HepG2 (cell line): ENCODE data around the gene ENPP7. TPM values are rescaled to one million over a fixed set of nuclear protein-coding genes. Genes with fewer than 3 reads are reported as not detected.

Source experiments
- ARID2 ChIP-seq: sonication (generic); formaldehyde crosslinking; IDR thresholded peaks from 2 replicates; pipeline ENCODE4 v1.8.1; 2022; ENCODE audit warnings: mild to moderate bottlenecking, missing genetic modification reagents, borderline replicate concordance
- ARID5B ChIP-seq: IDR thresholded peaks from 2 replicates; pipeline ENCODE4 v1.4.0; 2020; ENCODE audit warnings: mild to moderate bottlenecking, missing genetic modification reagents
- CAMTA2 ChIP-seq: sonication (generic); formaldehyde crosslinking; IDR thresholded peaks from 2 replicates; pipeline ENCODE4 v1.4.0; 2020; ENCODE audit warnings: mild to moderate bottlenecking, missing genetic modification reagents, borderline replicate concordance
- FOSL2 ChIP-seq: sonication (generic); formaldehyde crosslinking; IDR thresholded peaks from 2 replicates; pipeline ENCODE4 v1.4.0; 2020; ENCODE audit warnings: missing genetic modification reagents
- FOXC1 ChIP-seq: sonication (generic); formaldehyde crosslinking; IDR thresholded peaks from 2 replicates; pipeline ENCODE4 v1.8.0; 2022; ENCODE audit warnings: mild to moderate bottlenecking, missing genetic modification reagents, borderline replicate concordance
- HMGXB4 ChIP-seq, 2 experiments: sonication (generic) in 1 of 2; formaldehyde crosslinking in 1 of 2; IDR thresholded peaks; 2 replicates each; pipeline versions ENCODE4 v1.4.0 to v1.6.1; 2018 to 2020; ENCODE audit warnings: missing genetic modification reagents in 2 of 2, borderline replicate concordance in 1 of 2, low read depth in 1 of 2, mild to moderate bottlenecking in 1 of 2, missing biosample characterization in 1 of 2
- RARA ChIP-seq: IDR thresholded peaks from 2 replicates; pipeline ENCODE4 v1.6.1; 2016; ENCODE audit warnings: missing genetic modification reagents, missing compliant biosample characterization
- RARG ChIP-seq: sonication (generic); formaldehyde crosslinking; IDR thresholded peaks from 2 replicates; pipeline ENCODE4 v1.4.0; 2020; ENCODE audit warnings: low read depth, mild to moderate bottlenecking, missing genetic modification reagents
- ZNF292 ChIP-seq: sonication (generic); formaldehyde crosslinking; IDR thresholded peaks from 2 replicates; pipeline ENCODE4 v1.8.1; 2022; ENCODE audit warnings: mild to moderate bottlenecking, low read depth, missing genetic modification reagents, borderline replicate concordance
- ZNF850 ChIP-seq: sonication (generic); formaldehyde crosslinking; conservative IDR thresholded peaks from 2 replicates; pipeline ENCODE4 v1.9.0; 2021; ENCODE audit warnings: mild to moderate bottlenecking, missing genetic modification reagents
- polyA plus RNA-seq, 8 experiments: library from polyadenylated mRNA; depleted of rRNA in 3 of 8; stranded (reverse) in 7 of 8; unstranded in 1 of 8; fragments of >200 nt; fragmentation: Illumina TruSeq in 4 of 8; extraction: Trizol in 4 of 8; gene quantifications; 2 replicates each; pipeline versions ENCODE4 v1.2.1 to v1.2.3, GENCODE V29; 2011 to 2016; ENCODE audit warnings: low read depth in 4 of 8, missing spikeins in 1 of 8, mixed read lengths in 1 of 8; ENCODE audit not compliant: insufficient read depth in 1 of 8
- total RNA-seq, 5 experiments: library from RNA; depleted of rRNA; stranded (reverse); fragments of >200 nt; fragmentation: Illumina TruSeq; extraction: Trizol; gene quantifications; 2 replicates each; pipeline ENCODE4 v1.2.3, GENCODE V29; 2016; ENCODE audit warnings: low read depth in 1 of 5
- TF ChIP-seq, protein P1 (sequence below): sonication (generic); formaldehyde crosslinking; IDR thresholded peaks from 2 replicates; pipeline ENCODE4 v1.4.0; 2020; ENCODE audit warnings: missing genetic modification reagents, mild to moderate bottlenecking, borderline replicate concordance
- TF ChIP-seq, protein P2 (sequence below): IDR thresholded peaks from 2 replicates; pipeline ENCODE4 v1.6.1; 2012; ENCODE audit warnings: low read length, improper control_type of control experiment
- TF ChIP-seq, protein P3 (sequence below): sonication (generic); formaldehyde crosslinking; IDR thresholded peaks from 2 replicates; pipeline ENCODE4 v1.5.1; 2020; ENCODE audit warnings: mild to moderate bottlenecking, moderate library complexity, missing genetic modification reagents

The ENPP7 gene
- total and polyA plus RNA-seq, 2 of the 13 experiments (the other 11 are each of a cell fraction or from before 2014, with no cell fraction given), result 1.1 to 2.2 TPM

GRCh38 chr17:79721993-79722671 is 8.6 kb upstream of the ENPP7 start (continued):
- no peak for TF ChIP-seq ARID2 (CRISPR knock-in tag)
- TF ChIP-seq ARID5B (CRISPR knock-in tag), result peak; percentile 64
- TF ChIP-seq FOSL2 (CRISPR knock-in tag), result peak; percentile 39; the same call in 1 of the 2 replicates
- TF ChIP-seq ZNF850 (CRISPR knock-in tag), result no peak
- TF ChIP-seq HMGXB4 (CRISPR knock-in tag; IDR thresholded peaks at IDR 0.05; ENCODE audit: borderline replicate concordance in 1 of 2, low read depth in 1 of 2), result peak in 1 of 2 experiments; percentile 85; a peak in 2 of 4 replicates
- 0 out of 2 replicates have a peak, but pooled peaks have one; percentile 38 for TF ChIP-seq CAMTA2 (CRISPR knock-in tag)
- TF ChIP-seq RARG (CRISPR knock-in tag), result no peak
- TF ChIP-seq, protein P1, sequence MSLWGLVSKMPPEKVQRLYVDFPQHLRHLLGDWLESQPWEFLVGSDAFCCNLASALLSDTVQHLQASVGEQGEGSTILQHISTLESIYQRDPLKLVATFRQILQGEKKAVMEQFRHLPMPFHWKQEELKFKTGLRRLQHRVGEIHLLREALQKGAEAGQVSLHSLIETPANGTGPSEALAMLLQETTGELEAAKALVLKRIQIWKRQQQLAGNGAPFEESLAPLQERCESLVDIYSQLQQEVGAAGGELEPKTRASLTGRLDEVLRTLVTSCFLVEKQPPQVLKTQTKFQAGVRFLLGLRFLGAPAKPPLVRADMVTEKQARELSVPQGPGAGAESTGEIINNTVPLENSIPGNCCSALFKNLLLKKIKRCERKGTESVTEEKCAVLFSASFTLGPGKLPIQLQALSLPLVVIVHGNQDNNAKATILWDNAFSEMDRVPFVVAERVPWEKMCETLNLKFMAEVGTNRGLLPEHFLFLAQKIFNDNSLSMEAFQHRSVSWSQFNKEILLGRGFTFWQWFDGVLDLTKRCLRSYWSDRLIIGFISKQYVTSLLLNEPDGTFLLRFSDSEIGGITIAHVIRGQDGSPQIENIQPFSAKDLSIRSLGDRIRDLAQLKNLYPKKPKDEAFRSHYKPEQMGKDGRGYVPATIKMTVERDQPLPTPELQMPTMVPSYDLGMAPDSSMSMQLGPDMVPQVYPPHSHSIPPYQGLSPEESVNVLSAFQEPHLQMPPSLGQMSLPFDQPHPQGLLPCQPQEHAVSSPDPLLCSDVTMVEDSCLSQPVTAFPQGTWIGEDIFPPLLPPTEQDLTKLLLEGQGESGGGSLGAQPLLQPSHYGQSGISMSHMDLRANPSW (CRISPR knock-in tag), result no peak
- no peak for TF ChIP-seq ZNF292 (CRISPR knock-in tag)
- peak; percentile 55; the same call in 1 of the 2 replicates for TF ChIP-seq FOXC1 (CRISPR knock-in tag)
- no peak for TF ChIP-seq RARA (CRISPR knock-in tag)
- TF ChIP-seq, protein P2, sequence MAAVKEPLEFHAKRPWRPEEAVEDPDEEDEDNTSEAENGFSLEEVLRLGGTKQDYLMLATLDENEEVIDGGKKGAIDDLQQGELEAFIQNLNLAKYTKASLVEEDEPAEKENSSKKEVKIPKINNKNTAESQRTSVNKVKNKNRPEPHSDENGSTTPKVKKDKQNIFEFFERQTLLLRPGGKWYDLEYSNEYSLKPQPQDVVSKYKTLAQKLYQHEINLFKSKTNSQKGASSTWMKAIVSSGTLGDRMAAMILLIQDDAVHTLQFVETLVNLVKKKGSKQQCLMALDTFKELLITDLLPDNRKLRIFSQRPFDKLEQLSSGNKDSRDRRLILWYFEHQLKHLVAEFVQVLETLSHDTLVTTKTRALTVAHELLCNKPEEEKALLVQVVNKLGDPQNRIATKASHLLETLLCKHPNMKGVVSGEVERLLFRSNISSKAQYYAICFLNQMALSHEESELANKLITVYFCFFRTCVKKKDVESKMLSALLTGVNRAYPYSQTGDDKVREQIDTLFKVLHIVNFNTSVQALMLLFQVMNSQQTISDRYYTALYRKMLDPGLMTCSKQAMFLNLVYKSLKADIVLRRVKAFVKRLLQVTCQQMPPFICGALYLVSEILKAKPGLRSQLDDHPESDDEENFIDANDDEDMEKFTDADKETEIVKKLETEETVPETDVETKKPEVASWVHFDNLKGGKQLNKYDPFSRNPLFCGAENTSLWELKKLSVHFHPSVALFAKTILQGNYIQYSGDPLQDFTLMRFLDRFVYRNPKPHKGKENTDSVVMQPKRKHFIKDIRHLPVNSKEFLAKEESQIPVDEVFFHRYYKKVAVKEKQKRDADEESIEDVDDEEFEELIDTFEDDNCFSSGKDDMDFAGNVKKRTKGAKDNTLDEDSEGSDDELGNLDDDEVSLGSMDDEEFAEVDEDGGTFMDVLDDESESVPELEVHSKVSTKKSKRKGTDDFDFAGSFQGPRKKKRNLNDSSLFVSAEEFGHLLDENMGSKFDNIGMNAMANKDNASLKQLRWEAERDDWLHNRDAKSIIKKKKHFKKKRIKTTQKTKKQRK, result no peak
- TF ChIP-seq, protein P3, sequence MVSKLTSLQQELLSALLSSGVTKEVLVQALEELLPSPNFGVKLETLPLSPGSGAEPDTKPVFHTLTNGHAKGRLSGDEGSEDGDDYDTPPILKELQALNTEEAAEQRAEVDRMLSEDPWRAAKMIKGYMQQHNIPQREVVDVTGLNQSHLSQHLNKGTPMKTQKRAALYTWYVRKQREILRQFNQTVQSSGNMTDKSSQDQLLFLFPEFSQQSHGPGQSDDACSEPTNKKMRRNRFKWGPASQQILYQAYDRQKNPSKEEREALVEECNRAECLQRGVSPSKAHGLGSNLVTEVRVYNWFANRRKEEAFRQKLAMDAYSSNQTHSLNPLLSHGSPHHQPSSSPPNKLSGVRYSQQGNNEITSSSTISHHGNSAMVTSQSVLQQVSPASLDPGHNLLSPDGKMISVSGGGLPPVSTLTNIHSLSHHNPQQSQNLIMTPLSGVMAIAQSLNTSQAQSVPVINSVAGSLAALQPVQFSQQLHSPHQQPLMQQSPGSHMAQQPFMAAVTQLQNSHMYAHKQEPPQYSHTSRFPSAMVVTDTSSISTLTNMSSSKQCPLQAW (CRISPR knock-in tag), result 0 out of 2 replicates have a peak, but pooled peaks have one; percentile 34
